Muscle layer of colon (tissue), 2 donors: ENCODE measurements around the gene MAPK10.
"Not testable (repeated sequence)": the region's sequence is repeated elsewhere in the genome, so short reads cannot be mapped to it uniquely, and the experiment has no call there.

Experiments used
- H3K27ac ChIP-seq: one replicate; pipeline ENCODE4 v1.7.0; 2013; ENCODE audit warnings: low read depth, mild to moderate bottlenecking, low read length, moderate library complexity
- H3K27me3 ChIP-seq, 2 donors: one replicate each; pipeline ENCODE4 v1.7.0; 2013; ENCODE audit warnings: low read length in 2 of 2, mild to moderate bottlenecking in 2 of 2; ENCODE audit not compliant: insufficient read depth in 2 of 2, control insufficient read depth in 1 of 2
- H3K36me3 ChIP-seq: one replicate; pipeline ENCODE4 v1.7.0; 2013; ENCODE audit warnings: mild to moderate bottlenecking, low read length; ENCODE audit not compliant: insufficient read depth
- H3K4me1 ChIP-seq: one replicate; pipeline ENCODE4 v1.7.0; 2013; ENCODE audit warnings: mild to moderate bottlenecking, low read length; ENCODE audit not compliant: insufficient read depth
- H3K4me3 ChIP-seq, 2 donors: one replicate each; pipeline ENCODE4 v1.7.0; 2013; ENCODE audit warnings: low read length in 2 of 2, low read depth in 1 of 2, mild to moderate bottlenecking in 1 of 2, moderate library complexity in 1 of 2
- H3K9ac ChIP-seq: one replicate; pipeline ENCODE4 v1.7.0; 2013; ENCODE audit warnings: low read length
- H3K9me3 ChIP-seq: one replicate; pipeline ENCODE4 v1.7.0; 2013; ENCODE audit warnings: mild to moderate bottlenecking, low read length
- donor health status: abdominal sarcoma.
- donor health status: Adenocarcinoma of cecum.

MAPK10 gene

DNA sequence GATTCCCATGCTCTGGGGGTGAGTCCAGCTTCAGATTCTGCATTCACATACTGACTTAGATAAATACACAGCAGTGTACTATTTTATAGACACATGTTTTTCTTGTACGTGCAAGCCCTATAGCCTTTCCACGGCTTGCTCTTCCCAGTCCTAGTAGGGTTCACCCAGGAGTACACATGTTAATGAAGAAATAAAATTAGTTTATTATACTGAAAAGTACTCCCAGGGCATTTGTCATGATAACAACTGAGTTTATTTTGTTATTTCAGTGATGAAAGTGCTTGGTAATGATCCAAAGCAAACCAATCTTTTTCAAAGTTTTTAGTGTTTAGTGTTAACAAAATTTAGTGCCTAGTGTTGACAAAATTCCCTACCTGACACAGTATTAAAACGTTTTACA is 21.3 kb downstream of the MAPK10 start:
- H3K9me3 ChIP-seq: no peaks in the 10 kb centered on the region
- no peaks in the 10 kb centered on the region for H3K27me3 ChIP-seq
- no peaks in the 10 kb centered on the region for H3K36me3 ChIP-seq
- no peak overlapping the region for H3K27ac ChIP-seq
- H3K4me3 ChIP-seq: no peak overlapping the region
- H3K4me1 ChIP-seq: no peaks in the 10 kb centered on the region
- H3K9ac ChIP-seq: no peak overlapping the region

GRCh38 chr4:86334020-86334750 is 25.7 kb downstream of the MAPK10 start:
- no peak overlapping the region for H3K27ac ChIP-seq

DNA sequence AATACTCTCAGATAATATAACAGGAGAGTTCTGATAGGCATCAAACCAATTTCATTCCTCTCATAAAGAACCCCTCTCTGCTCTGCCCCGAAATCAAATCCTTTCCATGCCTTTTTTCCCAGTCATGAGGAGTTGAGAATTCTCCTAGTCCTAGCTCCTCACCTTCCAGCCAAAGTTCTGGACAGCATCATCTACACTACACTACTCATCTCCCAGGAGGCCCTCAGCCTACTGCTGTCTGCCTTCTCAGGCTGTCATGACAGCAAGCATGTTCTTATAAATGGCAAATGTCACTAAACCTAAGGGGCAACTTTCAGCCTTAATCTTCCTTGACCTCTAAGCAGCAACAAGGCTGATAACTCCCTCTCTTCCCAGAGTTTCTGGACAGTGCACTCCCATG is 26.6 kb downstream of the MAPK10 start:
- no peak overlapping the region for H3K4me3 ChIP-seq
- H3K9ac ChIP-seq: no peak overlapping the region
- H3K4me1 ChIP-seq: no peaks in the 10 kb centered on the region
- H3K27ac ChIP-seq: no peak overlapping the region
- H3K27me3 ChIP-seq: no peaks in the 10 kb centered on the region
- H3K9me3 ChIP-seq: no peaks in the 10 kb centered on the region
- H3K36me3 ChIP-seq: no peaks in the 10 kb centered on the region

More at GRCh38 chr4:86334020-86334750, 25.7 kb downstream of the MAPK10 start:
- no peaks in the 10 kb centered on the region for H3K27me3 ChIP-seq
- no peak overlapping the region for H3K9ac ChIP-seq
- no peaks in the 10 kb centered on the region for H3K9me3 ChIP-seq
- H3K4me3 ChIP-seq: no peak overlapping the region
- no peaks in the 10 kb centered on the region for H3K4me1 ChIP-seq
- no peaks in the 10 kb centered on the region for H3K36me3 ChIP-seq

- Histone ChIP-seq H3K4me1 (no peaks in the 10 kb centered on the region), H3K9me3 (no peaks in the 10 kb centered on the region), H3K27ac (no peak overlapping the region), H3K27me3 (no peaks in the 10 kb centered on the region), H3K4me3 (no peak overlapping the region), H3K9ac (no peak overlapping the region), H3K36me3 (no peaks in the 10 kb centered on the region)
These were observed 28.7 kb downstream of the MAPK10 start for GRCh38 chr4:86330961-86331742.

- not testable (repeated sequence) for H3K9me3 ChIP-seq, H3K27me3 ChIP-seq, H3K27ac ChIP-seq, H3K4me1 ChIP-seq, H3K9ac ChIP-seq, H3K36me3 ChIP-seq, H3K4me3 ChIP-seq
These were observed 29.4 kb downstream of the MAPK10 start for GRCh38 chr4:86330411-86330810.

GRCh38 chr4:86329431-86329830 is 30.4 kb downstream of the MAPK10 start:
- Histone ChIP-seq H3K36me3 (no peaks in the 10 kb centered on the region), H3K4me1 (no peaks in the 10 kb centered on the region), H3K27ac (no peak overlapping the region), H3K4me3 (no peak overlapping the region), H3K27me3 (no peaks in the 10 kb centered on the region), H3K9ac (no peak overlapping the region), H3K9me3 (no peaks in the 10 kb centered on the region)

- H3K27ac ChIP-seq: no peak overlapping the region
- no peak overlapping the region for H3K9ac ChIP-seq
- H3K4me1 ChIP-seq: no peaks in the 10 kb centered on the region
- no peak overlapping the region for H3K4me3 ChIP-seq
- H3K27me3 ChIP-seq: no peaks in the 10 kb centered on the region
- H3K9me3 ChIP-seq: no peaks in the 10 kb centered on the region
- no peaks in the 10 kb centered on the region for H3K36me3 ChIP-seq
These were observed 33.5 kb downstream of the MAPK10 start for GRCh38 chr4:86326400-86326799.

GRCh38 chr4:86319390-86319789 is 40.5 kb downstream of the MAPK10 start:
- Histone ChIP-seq H3K27ac (no peak overlapping the region), H3K36me3 (no peaks in the 10 kb centered on the region), H3K27me3 (no peaks in the 10 kb centered on the region), H3K9me3 (no peaks in the 10 kb centered on the region), H3K4me1 (no peaks in the 10 kb centered on the region), H3K9ac (no peak overlapping the region), H3K4me3 (no peak overlapping the region)

- Histone ChIP-seq H3K9ac (no peak overlapping the region), H3K9me3 (no peaks in the 10 kb centered on the region), H3K4me1 (no peaks in the 10 kb centered on the region), H3K27ac (no peak overlapping the region), H3K27me3 (no peaks in the 10 kb centered on the region), H3K36me3 (no peaks in the 10 kb centered on the region), H3K4me3 (no peak overlapping the region)
These were observed 44.3 kb downstream of the MAPK10 start for GRCh38 chr4:86315579-86315978.

DNA sequence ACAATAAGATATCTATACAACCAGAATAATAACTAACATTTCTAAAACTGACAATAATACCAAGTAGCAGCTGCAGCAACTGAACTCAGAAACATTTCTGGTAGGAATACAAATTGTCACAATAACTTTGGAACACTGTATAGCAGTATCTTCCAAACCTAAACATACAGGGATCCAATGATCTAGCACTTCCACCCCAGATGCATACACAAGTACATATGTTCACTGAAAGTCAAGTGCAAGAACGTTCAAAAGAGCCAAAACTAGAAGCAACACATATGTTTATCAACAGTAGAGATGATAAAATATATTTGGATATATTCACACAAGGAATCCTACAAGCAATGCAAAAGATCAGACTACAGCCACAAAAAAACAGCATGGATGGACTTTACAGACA is 46.2 kb downstream of the MAPK10 start:
- no peak overlapping the region for H3K4me3 ChIP-seq
- no peaks in the 10 kb centered on the region for H3K9me3 ChIP-seq
- H3K27ac ChIP-seq: no peak overlapping the region
- no peak overlapping the region for H3K9ac ChIP-seq
- no peaks in the 10 kb centered on the region for H3K27me3 ChIP-seq
- H3K36me3 ChIP-seq: no peaks in the 10 kb centered on the region
- H3K4me1 ChIP-seq: no peaks in the 10 kb centered on the region

DNA sequence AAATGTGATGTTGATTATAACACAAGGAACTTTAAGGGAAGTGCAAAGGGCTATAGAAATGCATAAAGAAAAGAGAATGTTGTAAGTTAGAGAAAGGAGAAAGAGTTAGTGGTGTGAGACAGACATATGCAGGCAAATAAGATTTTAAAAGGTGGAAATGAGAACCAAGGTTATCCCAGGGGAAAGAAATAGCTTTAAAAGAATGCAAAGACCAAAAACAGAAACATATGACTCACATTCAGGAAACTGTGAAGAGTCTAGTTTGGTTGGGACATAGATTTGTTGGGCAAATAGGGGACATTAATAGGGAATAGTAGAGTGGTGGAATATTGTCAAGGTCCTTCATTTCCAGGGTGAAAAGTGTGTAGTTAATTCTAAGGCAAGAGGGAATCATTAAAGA is 52.4 kb downstream of the MAPK10 start:
- no peaks in the 10 kb centered on the region for H3K27me3 ChIP-seq
- peaks cover 6% of the 10 kb centered on the region for H3K4me1 ChIP-seq
- H3K9me3 ChIP-seq: no peaks in the 10 kb centered on the region
- H3K4me3 ChIP-seq: no peak overlapping the region
- H3K27ac ChIP-seq: no peak overlapping the region
- no peaks in the 10 kb centered on the region for H3K36me3 ChIP-seq
- no peak overlapping the region for H3K9ac ChIP-seq

- H3K9me3 ChIP-seq: no peaks in the 10 kb centered on the region
- H3K4me3 ChIP-seq: no peak overlapping the region
- H3K36me3 ChIP-seq: no peaks in the 10 kb centered on the region
- H3K9ac ChIP-seq: no peak overlapping the region
- H3K27ac ChIP-seq: no peak overlapping the region
- peaks cover 6% of the 10 kb centered on the region for H3K4me1 ChIP-seq
- no peaks in the 10 kb centered on the region for H3K27me3 ChIP-seq
These were observed 53.0 kb downstream of the MAPK10 start for GRCh38 chr4:86306816-86307215.
